Skeletal muscle cell (primary cell): ENCODE data around the gene ZBED4.
A peak's percentile ranks its signal among the peaks of the same experiment; 100 is the strongest.

Source experiments
- DNase-seq: peaks from one replicate; pipeline ENCODE4 v3.0.0-alpha.2; 2010; ENCODE audit warnings: low read depth
- H3K4me3 ChIP-seq: 2 replicates; pipeline ENCODE4 v1.5.1; 2011; ENCODE audit warnings: low read depth, mild to moderate bottlenecking, control low read depth, low read length, moderate library complexity

ZBED4 gene

GRCh38 chr22:49911881-49912625, 58.4 kb downstream of the ZBED4 start:
- H3K4me3 ChIP-seq: no peak overlapping the region
- DNase-seq: no peak

GRCh38 chr22:49913026-49913425, 59.4 kb downstream of the ZBED4 start:
- H3K4me3 ChIP-seq: no peak overlapping the region
- no peak for DNase-seq

DNA sequence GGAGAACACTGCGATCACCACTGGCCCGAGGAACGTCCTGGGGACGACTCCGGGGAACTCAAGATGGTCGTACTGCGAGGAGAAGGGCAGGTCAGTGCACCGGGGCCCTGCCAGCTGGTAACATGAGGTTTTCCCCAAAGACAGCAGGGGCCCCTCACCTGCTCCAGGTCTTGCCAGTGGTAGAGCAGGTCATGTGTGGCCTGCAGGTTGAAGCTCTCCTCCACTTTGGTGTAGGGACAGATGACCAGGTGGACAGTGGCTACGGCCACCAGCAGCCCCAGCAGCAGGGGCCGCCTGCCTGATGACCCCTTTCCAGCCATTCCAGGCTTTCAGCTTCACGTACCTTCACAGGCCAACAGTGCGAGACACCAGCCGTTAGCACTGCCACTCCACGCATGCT, 59.8 kb downstream of the ZBED4 start:
- DNase-seq: no peak
- no peak overlapping the region for H3K4me3 ChIP-seq

DNA sequence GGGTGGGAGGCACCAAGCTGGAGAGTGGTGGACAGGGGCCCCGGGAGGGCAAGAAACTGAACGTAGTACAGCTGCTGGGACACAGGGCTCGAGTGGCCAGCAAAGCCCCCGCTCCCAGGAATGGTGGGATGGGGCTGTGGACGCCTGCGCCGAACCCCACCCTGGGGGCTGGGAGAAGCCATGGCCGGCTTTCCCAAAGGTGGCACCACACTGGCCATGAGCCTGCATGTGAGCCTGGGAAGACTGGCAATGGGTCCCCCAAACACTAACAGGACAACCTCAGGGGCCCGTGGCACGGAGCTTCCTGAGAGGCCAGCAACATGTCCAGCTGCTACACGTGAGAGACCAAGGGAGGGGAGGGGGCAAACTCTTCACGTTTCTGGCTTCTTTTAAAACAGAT, 60.6 kb downstream of the ZBED4 start:
- no peak overlapping the region for H3K4me3 ChIP-seq

DNA sequence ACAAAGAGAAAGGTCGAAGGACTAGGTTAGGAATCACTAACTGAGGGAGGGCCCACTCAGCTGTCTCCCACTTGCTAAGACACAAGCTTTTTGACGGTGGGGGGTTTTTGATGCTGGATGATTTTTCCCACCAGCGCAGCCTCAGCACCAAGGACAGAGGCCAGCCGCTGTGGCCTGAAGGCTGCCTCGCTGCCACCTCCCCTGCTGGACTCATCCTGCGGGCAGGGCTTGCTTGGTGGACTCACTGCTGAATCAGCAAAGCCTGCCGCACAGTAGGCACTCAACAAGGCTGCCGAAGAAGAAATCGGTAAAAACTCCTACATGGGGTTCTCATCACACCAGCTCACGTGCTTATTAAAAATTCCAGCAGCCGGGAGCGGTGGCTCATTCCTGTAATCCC, 62.0 kb downstream of the ZBED4 start:
- no peak overlapping the region for H3K4me3 ChIP-seq
- no peak for DNase-seq

More for the DNA sequence above, 60.6 kb downstream of the ZBED4 start:
- no peak for DNase-seq

- no peak overlapping the region for H3K4me3 ChIP-seq
- DNase-seq: no peak
These were observed 63.2 kb downstream of the ZBED4 start for GRCh38 chr22:49916831-49917230.

DNA sequence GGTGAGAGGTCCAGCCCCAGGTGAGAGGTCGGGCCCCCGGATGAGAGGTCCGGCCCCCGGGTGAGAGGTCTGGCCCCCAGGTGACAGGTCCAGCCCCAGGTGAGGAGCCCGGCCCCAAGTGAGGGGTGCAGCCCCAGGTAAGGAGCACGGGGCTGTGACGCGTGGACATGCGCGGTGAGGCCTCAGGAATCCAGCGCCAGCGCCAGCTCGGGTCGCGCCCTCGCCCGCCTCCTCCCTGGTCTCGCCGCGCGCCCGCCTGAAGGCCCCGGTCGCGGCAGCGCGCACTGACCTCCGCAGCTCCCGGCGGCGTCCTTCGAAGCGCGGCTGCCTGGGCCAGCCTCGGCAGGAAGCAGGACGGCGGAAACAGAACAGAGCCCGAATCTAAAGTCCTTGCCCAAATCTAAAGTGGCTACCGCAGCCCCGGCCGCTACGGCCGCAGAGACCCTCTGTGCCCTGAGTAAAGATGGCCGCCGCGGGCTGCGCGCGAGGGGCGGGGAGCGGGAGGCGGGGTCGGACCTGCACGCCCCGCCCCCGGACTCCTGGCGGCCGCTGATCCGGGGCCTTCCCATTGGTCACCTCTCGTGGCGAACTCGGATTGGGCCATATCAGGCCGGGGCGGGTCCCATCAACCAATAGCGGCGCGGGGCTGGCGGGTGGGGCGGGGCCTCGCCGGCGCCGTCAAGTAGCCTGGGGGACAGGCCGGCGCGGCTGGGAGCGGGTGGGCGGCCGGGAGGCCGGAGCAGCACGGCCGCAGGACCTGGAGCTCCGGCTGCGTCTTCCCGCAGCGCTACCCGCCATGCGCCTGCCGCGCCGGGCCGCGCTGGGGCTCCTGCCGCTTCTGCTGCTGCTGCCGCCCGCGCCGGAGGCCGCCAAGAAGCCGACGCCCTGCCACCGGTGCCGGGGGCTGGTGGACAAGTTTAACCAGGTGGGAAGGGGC, 64.6 kb downstream of the ZBED4 start, which contains the start of the genes ALG12 and CRELD2:
Gene ALG12 (minus strand): TSS at position 465 of the 937 bp plus-strand sequence. CDS start 4,673 bp downstream, outside the sequence.
Gene CRELD2 (plus strand): TSS at position 661 of the 937 bp plus-strand sequence. CDS start 136 bp downstream, at position 797.
- peak within 1 kb of the TSS; percentile 75 for H3K4me3 ChIP-seq
- DNase-seq: peak; percentile 91

DNA sequence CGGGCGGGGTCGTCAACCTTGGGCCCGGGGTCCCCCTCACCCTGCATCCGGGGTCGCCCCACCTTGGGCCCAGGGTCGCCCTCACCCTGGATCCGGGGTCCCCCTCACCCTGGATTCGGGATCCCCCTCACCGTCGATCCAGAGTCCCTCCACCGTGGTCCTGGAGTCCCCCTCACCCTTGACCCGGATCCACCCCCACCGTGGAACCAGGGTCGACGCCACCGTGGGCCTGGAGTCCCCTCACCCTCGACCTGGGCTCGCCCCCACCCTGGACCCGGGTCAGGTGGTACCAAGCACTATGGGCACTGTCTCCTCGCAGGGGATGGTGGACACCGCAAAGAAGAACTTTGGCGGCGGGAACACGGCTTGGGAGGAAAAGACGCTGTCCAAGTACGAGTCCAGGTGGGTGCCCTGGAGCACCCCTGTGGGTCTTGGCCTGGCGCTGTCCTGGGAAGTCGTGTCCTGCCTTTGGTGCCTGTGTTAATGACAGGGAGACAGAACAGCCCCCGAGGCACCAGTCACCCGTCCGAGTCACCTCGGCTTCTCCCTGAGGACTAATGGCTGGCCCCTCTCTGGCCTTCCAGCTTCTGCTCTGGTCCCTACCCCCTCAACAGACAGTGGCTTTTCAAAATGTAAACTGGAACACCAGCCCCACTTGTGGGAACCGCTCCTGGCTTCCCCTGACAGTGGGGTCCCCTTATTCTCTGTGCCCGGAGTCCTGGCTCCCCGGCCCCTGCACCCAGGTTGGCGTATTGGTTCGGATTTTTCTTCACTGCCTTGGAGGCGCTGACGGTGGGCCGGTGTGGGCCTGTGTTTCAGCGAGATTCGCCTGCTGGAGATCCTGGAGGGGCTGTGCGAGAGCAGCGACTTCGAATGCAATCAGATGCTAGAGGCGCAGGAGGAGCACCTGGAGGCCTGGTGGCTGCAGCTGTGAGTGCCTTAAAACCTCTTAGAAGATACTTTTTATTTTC, 65.6 kb downstream of the ZBED4 start:
- H3K4me3 ChIP-seq: peak overlapping the region; percentile 72
- no peak for DNase-seq

DNA sequence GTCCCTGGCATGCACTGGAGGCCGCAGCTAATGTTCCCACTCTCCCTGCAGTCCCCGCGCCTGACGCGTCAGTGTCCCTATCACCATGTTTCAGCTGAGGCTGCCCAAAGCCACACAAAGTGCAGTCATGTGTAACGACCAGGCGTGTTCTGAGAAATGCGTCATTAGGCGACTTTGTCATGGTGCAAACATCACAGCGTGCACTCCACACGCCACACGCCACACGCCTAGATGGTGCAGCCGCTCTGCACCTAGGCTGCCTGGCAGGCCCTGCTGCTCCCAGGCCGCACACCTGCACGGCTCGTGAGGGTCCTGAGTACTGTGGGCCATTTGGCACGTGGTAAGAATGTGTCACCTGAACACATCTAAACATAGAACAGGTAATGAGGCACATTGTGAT, 67.2 kb downstream of the ZBED4 start:
- no peak overlapping the region for H3K4me3 ChIP-seq
- DNase-seq: no peak

- H3K4me3 ChIP-seq: no peak overlapping the region
- no peak for DNase-seq
These were observed 68.0 kb downstream of the ZBED4 start for GRCh38 chr22:49921508-49922278.

GRCh38 chr22:49922484-49922883, 68.8 kb downstream of the ZBED4 start:
- no peak for DNase-seq
- H3K4me3 ChIP-seq: no peak overlapping the region

- DNase-seq: no peak
- no peak overlapping the region for H3K4me3 ChIP-seq
These were observed 69.3 kb downstream of the ZBED4 start for GRCh38 chr22:49922926-49923325.

DNA sequence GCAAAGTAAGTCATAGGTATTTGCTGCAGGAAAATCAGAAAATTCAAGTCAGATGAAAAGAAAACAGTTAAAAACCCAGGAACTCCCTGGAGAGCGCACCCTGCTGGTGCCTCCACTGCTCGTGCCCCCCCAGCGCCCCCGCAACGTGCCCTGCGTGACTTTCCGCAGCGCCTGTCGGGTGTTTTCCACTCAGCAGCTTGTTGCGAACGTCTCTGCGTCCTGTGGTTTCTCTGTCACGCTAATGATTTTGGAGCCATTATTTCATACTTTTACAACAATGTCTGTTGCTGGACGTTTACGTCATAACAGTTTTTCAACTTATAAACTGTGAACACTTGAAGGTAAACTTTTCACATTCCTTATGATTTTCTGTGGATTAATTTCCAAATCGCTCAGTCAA, 69.8 kb downstream of the ZBED4 start:
- no peak for DNase-seq
- no peak overlapping the region for H3K4me3 ChIP-seq

DNA sequence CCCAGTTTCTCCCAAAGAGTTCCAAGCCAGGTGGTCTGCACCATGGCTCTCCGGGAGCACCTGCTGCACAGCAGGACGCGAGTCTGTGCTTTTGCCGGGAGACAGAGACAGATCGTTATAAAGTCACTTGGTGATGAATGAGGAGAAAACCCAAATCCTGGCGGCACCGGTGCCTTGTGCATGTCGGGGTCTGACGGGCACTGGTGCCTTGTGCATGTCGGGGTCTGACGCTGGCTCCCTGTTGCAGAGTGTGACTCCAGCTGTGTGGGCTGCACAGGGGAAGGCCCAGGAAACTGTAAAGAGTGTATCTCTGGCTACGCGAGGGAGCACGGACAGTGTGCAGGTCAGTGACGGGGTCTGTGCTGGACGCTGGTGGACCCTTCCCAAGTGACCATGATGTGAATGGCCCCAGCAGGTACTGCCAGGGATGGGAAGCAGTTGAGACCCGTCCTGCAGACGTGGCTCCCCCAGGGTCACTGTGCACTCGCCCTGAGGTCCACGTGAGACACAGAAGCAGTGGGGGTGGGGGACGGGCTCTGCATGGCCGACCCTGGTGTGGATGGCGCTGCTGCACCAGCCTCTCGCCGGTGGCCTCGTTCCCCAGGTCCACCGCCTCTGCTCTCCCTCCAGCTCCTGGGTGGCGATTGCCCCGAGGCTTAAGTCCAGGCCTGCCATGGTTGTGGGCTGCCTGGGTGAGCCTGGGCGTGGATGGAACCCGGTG, 70.6 kb downstream of the ZBED4 start:
- DNase-seq: no peak
- H3K4me3 ChIP-seq: no peak overlapping the region

DNA sequence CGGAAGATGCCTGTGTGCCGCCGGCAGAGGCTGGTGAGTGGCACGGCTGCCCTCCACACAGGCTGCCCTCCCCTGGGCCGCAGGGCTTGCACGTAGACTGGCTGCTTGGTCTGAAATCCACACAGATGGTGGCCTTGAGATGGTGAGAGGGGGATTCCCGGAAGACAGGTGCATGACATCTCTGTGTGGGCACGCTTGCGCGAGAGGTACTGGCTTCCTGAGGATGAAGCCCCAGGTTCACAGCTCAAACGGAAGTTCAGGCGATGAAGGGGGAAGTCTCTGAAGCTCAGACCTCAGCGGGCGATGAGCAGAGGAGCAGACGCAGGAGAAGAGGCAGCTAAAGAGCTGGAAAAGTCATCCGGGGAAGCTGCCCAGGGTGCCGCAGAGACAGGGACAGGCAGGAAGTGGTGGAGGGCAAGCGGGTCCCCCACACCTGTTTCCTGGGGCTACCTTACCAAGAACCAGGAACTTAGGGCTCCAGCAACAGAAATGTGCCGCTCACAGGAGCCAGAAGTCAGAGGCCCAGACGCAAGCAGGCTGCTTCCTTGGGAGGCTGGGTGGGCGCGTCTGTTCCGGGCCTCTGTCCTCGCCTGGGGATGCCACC, 72.0 kb downstream of the ZBED4 start:
- DNase-seq: no peak
- no peak overlapping the region for H3K4me3 ChIP-seq

DNA sequence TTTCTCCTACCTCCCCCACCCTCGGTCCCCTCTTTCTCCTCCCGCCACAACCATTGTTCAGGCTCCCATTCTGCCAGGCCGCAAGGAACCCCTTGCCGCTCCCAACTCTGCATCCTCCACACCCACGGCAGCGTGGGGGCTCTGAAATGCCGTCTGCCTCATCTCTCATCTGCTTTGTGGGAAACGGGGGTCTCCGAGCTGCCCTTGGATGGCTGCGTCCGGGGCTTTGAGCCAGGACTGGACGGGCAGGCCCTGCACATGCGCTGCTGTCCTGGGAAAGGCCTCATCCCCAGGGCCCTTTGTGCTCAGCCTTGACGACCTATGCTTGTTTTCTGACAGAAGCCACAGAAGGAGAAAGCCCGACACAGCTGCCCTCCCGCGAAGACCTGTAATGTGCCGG, 73.3 kb downstream of the ZBED4 start:
- DNase-seq: no peak
- no peak overlapping the region for H3K4me3 ChIP-seq

- no peak overlapping the region for H3K4me3 ChIP-seq
- no peak for DNase-seq
These were observed 74.0 kb downstream of the ZBED4 start for GRCh38 chr22:49927483-49928184.
